Mucosa of gallbladder (tissue), 1 donor: ENCODE measurements around the gene ARID1B. TPM values are rescaled to one million over a fixed set of nuclear protein-coding genes. Genes with fewer than 3 reads are reported as not detected.
"Not testable (repeated sequence)": the region's sequence is repeated elsewhere in the genome, so short reads cannot be mapped to it uniquely, and the experiment has no call there.

Experiments used
- DNase-seq: peaks from one replicate; pipeline ENCODE4 v3.0.0-alpha.2; 2020; ENCODE audit warnings: low spot score
- total RNA-seq: library from RNA; stranded (reverse); gene quantifications from one replicate; pipeline ENCODE4 v1.2.1, GENCODE V29; 2021
- donor health status: DM: no; HTN: no; CAD: no.

Gene ARID1B
- total RNA-seq, 1 donor from 2014 or later, result 101 TPM

DNA sequence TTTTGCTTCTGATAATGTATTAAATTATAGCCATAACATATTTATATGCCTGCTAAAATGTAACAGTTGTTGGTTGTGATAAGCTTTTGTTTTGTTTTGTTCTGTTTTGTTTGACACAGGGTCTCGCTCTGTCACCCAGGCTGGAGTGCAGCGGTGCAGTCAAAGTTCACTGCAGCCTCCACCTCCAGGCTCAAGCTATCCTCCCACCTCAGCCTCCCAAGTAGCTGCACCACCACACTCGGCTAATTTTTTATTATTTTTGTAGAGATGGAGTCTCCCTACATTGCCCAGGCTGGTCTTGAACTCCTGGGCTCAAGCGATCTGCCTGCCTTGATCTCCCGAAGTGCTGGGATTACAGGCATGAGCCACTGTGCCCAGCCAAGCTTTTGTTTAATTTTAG, 157.8 kb downstream of the ARID1B start:
- DNase-seq, result no peak

DNA sequence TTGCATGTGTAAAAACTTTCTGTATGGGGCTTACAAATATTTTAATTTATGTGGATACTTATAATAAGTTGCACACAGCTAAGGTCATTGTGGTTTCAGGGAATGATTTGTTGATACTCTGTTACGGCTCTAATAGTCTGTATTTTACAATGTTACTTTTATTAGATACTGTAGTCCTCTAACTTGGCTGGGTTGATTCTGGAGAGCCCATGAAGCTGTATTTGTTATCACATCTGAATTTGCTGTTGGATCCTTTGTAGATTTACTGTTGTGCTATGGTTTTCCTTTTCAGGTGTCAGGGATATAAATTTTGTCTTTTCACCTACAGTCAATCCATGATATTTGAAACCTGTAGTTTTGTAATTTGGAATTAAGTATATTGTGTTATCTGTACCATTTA, 161.0 kb downstream of the ARID1B start:
- no peak for DNase-seq

DNA sequence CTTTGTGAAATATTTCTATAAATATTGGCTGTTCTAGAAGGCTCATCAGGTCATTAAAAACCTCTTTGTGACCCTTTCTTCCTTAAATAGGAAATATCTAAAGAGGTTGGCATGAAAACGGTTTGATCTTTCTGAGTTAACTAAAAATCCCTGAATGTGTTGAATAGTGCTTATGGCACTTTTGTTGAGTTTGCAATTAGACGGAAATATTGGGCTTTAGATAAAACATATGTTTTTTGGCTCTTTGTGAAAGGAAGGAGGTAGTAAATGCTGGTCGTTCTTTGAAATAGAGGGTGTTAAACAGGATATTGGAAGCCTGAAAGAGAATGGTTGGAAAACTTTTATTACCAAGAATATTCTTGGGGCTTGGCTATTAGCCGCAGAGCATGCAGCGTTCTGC, 163.0 kb downstream of the ARID1B start:
- DNase-seq, result no peak

DNA sequence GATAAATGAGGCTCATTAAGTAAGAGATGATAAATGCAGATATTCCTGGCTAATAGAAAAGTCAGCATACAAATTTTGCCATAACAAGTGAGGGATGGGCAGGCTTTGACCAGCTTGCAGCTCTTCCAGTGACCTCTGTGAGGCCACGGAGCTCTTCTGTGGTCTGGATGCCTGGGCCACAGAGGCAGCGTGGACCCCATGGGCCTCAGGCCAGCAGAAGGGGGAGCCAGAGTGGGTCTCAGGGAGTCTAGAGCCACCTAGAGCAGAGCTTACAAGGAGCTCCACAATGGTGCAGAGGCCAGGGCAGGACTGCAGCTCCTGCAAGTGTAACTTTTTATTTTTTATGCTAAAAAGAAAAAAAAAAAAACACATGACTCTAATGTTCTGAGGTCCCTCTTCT, 165.1 kb downstream of the ARID1B start:
- DNase-seq, result no peak

DNA sequence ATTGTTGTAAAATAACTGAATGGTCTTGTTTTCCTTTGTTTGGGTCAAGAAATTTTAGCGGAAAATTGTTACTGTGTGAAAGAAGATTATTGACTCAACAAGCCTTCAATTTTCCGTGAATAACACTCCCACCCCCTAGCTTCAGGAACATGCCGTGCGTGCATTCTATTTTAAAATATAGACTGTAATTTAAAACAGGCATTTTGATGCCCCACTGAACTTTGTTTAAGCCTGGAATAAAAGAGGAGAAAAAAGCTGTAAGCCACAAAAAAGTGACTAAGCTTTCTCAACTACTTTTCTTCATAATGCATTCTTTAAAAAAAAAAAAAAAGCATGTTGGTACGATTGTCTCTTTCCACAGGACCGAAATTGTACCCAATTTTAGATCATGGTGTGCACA, 166.0 kb downstream of the ARID1B start:
- no peak for DNase-seq

DNA sequence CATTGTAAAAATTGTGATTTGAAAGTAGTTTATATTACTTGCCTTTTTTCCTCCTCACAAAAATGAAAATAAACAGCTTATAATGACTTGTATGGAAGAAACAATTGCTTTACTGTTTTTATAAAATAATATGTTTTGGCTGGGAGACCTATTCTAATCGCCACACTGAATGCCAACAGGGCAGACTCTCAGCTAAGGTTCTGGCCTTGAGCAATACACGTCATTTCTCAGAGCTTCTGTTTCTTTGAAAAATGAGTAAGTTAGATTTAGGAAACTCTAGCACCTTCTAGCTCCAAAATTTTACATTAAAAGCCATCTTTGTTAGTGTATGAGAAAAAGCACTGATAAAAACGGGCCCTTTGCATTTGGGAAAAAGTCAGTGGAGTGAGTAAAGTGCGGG, 166.6 kb downstream of the ARID1B start:
- DNase-seq, result no peak

GRCh38 chr6:156944412-156944811, 167.2 kb downstream of the ARID1B start:
- no peak for DNase-seq

DNA sequence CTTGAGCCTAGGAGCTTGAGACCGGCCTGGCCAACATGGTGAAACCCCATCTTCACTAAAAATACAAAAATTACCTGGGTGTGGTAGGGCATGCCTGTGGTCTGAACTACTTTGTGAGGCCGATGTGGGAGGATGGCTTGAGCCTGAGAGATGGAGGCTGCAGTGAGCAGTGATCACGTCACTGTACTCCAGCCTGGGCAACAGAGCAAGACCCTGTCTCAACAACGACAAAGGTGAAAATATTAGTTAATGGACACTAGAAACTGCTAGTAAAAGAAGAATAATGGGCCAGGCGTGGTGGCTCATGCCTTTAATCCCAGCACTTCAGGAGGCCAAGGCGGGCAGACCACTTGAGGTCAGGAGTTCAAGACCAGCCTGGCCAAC, 168.6 kb downstream of the ARID1B start:
- DNase-seq, result not testable (repeated sequence)

GRCh38 chr6:156946370-156946936, 169.3 kb downstream of the ARID1B start:
- no peak for DNase-seq

DNA sequence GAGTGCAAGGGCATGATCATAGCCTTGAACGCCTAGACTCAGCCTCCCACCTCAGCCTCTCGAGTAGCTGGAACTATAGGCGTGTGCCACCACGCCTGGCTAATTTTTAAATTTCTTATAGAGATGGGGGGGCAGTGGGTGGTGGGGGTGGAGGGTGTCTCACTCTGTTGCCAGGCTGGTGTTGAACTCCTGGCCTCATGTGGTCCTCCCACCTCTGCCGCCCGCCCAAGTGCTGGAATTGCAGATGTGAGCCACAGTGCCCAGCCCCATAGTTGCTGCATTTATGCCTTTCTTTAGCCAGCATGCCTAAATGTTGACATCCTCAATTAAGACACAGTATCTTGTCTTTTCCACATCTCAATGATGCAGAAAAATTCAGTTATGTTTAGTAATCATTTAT, 171.1 kb downstream of the ARID1B start:
- DNase-seq, result no peak

GRCh38 chr6:156948807-156949206, 171.6 kb downstream of the ARID1B start:
- DNase-seq, result no peak

- no peak for DNase-seq
Observed at GRCh38 chr6:156949376-156949775, 172.2 kb downstream of the ARID1B start.

- no peak for DNase-seq
Observed at GRCh38 chr6:156950084-156950483, 172.9 kb downstream of the ARID1B start.

DNA sequence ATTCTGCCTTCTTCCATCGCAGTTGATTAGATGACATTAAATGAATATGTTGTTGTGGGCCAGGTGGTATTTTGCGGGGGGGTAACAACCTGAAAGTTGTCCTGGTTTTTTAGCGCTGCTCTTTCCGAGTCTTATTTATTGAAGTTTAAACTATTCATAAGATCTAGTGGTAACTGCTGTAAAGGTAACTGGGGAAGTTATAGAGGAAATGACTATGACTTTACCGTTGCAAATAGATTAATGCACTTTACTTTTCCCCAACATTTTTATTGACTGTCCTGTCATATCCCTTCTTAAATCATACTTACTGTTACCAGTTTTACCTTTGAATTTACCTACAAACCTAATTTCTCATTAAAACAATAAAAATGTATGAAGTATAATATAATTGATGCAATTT, 173.4 kb downstream of the ARID1B start:
- DNase-seq, result no peak

GRCh38 chr6:156952401-156952800, 175.2 kb downstream of the ARID1B start:
- DNase-seq, result no peak

DNA sequence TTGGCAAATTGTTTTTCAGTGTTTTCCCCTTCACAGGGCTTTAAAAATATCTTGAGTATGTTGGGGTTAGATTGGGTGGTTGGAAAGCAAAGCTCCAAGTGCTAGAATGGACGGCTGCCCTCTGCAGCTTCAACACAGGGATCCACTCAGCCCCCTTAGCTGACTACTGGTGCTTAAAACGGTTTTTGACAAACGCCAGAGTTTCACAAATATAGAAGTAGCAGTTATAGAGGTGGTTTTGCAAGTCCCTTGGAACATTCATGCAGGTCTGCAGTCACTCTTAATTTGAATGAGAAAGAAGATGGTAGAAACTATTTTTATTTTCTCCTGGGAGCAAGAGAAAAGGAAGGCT, 175.9 kb downstream of the ARID1B start:
- DNase-seq, result no peak

DNA sequence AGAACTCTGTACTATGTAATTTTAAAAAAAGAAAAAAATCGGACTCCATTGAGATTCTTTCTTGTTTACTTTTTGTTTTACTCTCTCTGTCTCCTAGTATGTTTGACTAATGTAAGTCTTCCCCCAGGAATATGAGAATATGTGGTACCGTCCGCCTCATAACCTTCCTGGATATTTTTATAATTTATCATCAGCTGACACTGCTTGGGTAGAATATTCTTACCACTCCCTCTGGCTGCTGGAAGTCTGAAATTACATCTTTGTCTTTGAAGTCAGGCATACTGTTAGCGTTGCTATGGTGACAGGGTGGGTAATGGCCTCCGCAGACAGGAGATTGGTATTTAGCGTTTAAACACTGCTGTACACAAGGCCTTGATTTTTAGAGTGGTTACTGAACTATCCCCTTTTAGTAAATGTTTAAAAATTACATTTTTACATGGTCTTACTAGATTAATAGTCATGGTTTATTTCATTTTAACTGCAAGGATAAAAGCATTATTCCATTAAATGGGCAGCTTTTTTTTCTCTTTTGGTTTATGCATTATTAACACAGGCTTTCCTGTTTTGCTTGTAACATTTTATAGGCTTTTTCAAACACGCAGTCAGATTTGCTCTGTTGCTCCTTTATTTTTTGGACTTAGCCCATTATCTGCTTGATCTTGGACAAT, 176.4 kb downstream of the ARID1B start:
- DNase-seq, result peak; percentile 31

GRCh38 chr6:156954191-156954590, 177.0 kb downstream of the ARID1B start:
- DNase-seq, result no peak

DNA sequence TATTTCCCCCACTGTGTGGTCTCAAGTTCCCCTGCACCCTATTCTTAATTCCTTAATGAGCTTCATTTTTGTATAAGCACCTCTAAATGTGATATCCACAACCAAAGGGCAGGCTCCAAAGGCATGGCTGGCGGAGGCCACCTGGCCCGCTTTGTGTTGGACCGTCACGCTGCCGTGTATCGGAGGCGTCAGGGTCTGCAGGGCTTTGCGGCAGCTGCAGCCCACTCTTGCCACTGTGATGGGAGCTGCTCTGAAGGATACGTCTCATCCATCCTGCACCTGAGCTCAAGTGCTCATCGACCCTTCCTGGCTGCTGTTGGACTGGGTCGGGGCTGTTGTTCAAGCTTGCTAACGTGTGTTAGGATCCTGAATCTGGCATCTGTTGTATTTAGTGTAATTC, 177.6 kb downstream of the ARID1B start:
- no peak for DNase-seq

DNA sequence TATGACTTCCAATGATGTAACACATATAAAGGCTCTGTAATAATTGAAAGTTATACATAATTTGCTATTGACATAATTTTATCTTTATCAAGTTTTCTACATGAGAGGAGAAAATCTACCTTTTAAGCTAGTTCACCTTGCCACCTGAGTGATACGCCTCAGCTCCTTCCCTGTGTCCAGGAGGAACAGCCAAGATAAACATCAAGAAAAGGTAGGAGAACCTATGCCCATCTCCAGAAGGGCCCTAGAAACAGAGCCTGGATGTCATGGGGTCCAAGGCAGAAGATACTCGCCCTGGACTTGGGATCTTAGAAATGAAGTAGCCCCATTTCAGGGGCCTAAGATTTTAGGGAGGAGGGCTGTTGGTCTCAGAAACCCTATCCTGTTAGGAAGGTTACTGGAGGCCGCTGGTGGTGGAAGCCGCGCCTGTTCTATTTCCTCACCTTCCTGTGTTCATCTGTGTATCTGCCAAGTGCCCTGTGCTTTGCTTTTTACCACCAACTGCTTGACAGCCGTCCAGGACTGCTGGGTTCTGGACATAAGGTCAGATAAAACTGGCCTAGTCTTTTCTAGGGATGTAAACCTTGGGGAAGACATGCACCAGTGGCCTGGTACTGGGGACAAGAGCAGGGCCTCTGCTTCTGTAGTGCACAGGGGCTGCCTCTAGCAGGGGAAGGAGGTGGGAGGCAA, 178.5 kb downstream of the ARID1B start:
- DNase-seq, result peak; percentile 82

DNA sequence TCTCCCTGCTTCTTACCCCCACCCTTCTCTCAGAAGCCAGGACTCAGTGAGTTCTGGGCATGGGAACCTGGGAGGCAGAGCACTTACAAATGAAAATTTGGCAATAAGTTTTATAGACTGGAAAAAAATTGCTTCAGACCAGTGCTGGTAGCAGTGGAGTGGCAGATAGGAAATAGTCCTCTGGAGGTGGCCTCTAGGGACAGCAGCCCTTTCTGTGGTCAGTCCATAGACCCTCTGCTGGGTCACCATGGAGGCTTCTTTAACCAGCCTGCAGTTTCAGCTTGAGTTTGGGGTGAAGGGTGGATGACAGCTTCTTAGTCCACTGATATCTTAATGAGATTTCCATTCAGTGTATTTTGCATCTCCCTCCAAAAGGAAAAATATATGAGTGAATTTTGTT, 179.1 kb downstream of the ARID1B start:
- no peak for DNase-seq

- DNase-seq, result no peak
Observed at GRCh38 chr6:156957931-156958547, 180.9 kb downstream of the ARID1B start.

GRCh38 chr6:156960525-156960924, 183.3 kb downstream of the ARID1B start:
- DNase-seq, result no peak
